GM18502 (cell line): ENCODE data around the gene SYTL2.
"Not testable (repeated sequence)": the region's sequence is repeated elsewhere in the genome, so short reads cannot be mapped to it uniquely, and the experiment has no call there.

Source experiments
- ATAC-seq: cut with Tn5 transposase; IDR thresholded peaks from one replicate; pipeline ENCODE4 v1.9.1; 2021; ENCODE audit warnings: mild to moderate bottlenecking; ENCODE audit not compliant: unreplicated experiment, poor library complexity

The SYTL2 gene

GRCh38 chr11:85799142-85799541 is 11.8 kb downstream of the SYTL2 start:
- ATAC-seq = no peak

- ATAC-seq = no peak
These were observed 12.6 kb downstream of the SYTL2 start for GRCh38 chr11:85798361-85798760.

- no peak for ATAC-seq
These were observed 15.0 kb downstream of the SYTL2 start for GRCh38 chr11:85795712-85796487.

- ATAC-seq = no peak
These were observed 19.4 kb downstream of the SYTL2 start for GRCh38 chr11:85791409-85791990.

- no peak for ATAC-seq
These were observed 22.9 kb downstream of the SYTL2 start for GRCh38 chr11:85787809-85788760.

GRCh38 chr11:85787168-85787567 is 23.8 kb downstream of the SYTL2 start:
- no peak for ATAC-seq

- no peak for ATAC-seq
These were observed 26.3 kb downstream of the SYTL2 start for GRCh38 chr11:85784480-85785265.

GRCh38 chr11:85783758-85784157 is 27.2 kb downstream of the SYTL2 start:
- no peak for ATAC-seq

- not testable (repeated sequence) for ATAC-seq
These were observed 30.0 kb downstream of the SYTL2 start for GRCh38 chr11:85780780-85781517.

- ATAC-seq = no peak
These were observed 30.8 kb downstream of the SYTL2 start for GRCh38 chr11:85779956-85780640.

- not testable (repeated sequence) for ATAC-seq
These were observed 33.4 kb downstream of the SYTL2 start for GRCh38 chr11:85777603-85777972.

GRCh38 chr11:85776951-85777602 is 33.9 kb downstream of the SYTL2 start:
- no peak for ATAC-seq

- ATAC-seq = no peak
These were observed 36.5 kb downstream of the SYTL2 start for GRCh38 chr11:85774256-85775101.

GRCh38 chr11:85772695-85773094 is 38.2 kb downstream of the SYTL2 start:
- no peak for ATAC-seq

GRCh38 chr11:85771568-85771967 is 39.4 kb downstream of the SYTL2 start:
- ATAC-seq = no peak

- no peak for ATAC-seq
These were observed 41.2 kb downstream of the SYTL2 start for GRCh38 chr11:85769771-85770170.

- ATAC-seq = no peak
These were observed 42.3 kb downstream of the SYTL2 start for GRCh38 chr11:85768473-85769146.
